A673 (cell line): ENCODE results near the gene MXD1.

ENCODE experiments used
- EZH2 ChIP-seq: fragments of 200-600 bp; sonication (generic); IDR thresholded peaks from 2 replicates; pipeline ENCODE4 v1.6.1; 2017; ENCODE audit warnings: borderline replicate concordance, low read depth, mild to moderate bottlenecking, mixed read lengths, antibody characterized with exemption, low read length; ENCODE audit not compliant: poor library complexity, severe bottlenecking
- TF ChIP-seq, protein P1 (sequence below): fragments of 300-800, 200-600 bp; sonication (generic); conservative IDR thresholded peaks from 2 replicates; pipeline ENCODE4 v1.5.1; 2017; ENCODE audit warnings: low read depth, mild to moderate bottlenecking, antibody characterized with exemption, low read length, moderate library complexity, mixed read lengths

DNA sequence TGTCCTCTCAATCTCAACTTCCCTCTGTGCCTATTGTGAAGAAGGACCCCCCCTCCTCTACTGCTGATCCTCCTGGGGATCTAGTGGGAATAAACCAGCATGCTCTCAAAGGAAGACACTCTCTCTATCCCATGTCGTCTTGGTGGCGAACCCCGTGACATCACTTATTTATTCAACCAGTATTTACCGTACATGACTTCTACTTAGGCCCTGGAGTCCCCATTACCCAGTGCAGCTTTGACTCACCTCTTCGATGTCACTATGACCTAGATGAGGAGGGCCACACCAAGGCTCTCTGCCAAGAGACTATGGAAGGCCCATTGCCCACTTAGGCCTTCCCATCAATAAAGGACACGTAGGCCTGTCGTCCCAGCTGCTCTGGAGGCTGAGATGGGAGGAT lies 29.8 kb downstream of the MXD1 start:
- TF ChIP-seq, protein P1, sequence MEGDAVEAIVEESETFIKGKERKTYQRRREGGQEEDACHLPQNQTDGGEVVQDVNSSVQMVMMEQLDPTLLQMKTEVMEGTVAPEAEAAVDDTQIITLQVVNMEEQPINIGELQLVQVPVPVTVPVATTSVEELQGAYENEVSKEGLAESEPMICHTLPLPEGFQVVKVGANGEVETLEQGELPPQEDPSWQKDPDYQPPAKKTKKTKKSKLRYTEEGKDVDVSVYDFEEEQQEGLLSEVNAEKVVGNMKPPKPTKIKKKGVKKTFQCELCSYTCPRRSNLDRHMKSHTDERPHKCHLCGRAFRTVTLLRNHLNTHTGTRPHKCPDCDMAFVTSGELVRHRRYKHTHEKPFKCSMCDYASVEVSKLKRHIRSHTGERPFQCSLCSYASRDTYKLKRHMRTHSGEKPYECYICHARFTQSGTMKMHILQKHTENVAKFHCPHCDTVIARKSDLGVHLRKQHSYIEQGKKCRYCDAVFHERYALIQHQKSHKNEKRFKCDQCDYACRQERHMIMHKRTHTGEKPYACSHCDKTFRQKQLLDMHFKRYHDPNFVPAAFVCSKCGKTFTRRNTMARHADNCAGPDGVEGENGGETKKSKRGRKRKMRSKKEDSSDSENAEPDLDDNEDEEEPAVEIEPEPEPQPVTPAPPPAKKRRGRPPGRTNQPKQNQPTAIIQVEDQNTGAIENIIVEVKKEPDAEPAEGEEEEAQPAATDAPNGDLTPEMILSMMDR = no peak
- no peak for TF ChIP-seq EZH2
